CD14-positive monocyte (primary cell): Measurements from ENCODE around the gene NDUFA13. TPM values are rescaled to one million over a fixed set of nuclear protein-coding genes. Genes with fewer than 3 reads are reported as not detected.

ENCODE experiments used
- DNase-seq, 3 donors: peaks; one replicate each; pipeline ENCODE4 v3.0.0-alpha.2; 2011 to 2022
- H2AFZ ChIP-seq: 2 replicates; pipeline ENCODE4 v1.6.0; 2012; ENCODE audit warnings: mild to moderate bottlenecking, low read depth, low read length, inconsistent platforms; ENCODE audit not compliant: insufficient read depth, poor library complexity, severe bottlenecking
- H3K27ac ChIP-seq, 2 donors: 1 replicate in 1 of 2; 2 replicates in 1 of 2; pipeline ENCODE4 v1.5.1; 2012 to 2013; ENCODE audit warnings: low read length in 2 of 2, control low read depth in 1 of 2, inconsistent platforms in 1 of 2, low read depth in 1 of 2, mild to moderate bottlenecking in 1 of 2
- H3K27me3 ChIP-seq, 2 donors: one replicate each; pipeline versions ENCODE4 v1.6.0 to v1.6.1; 2011 to 2013; ENCODE audit warnings: low read length in 2 of 2; ENCODE audit not compliant: control insufficient read depth in 2 of 2, insufficient read depth in 2 of 2
- H3K36me3 ChIP-seq, 2 donors: replicated peaks in 1 of 2; 1 replicate in 1 of 2; 2 replicates in 1 of 2; pipeline versions ENCODE4 v1.5.1 to v1.6.1; 2012 to 2013; ENCODE audit warnings: low read length in 2 of 2, control low read depth in 1 of 2, inconsistent platforms in 1 of 2, mild to moderate bottlenecking in 1 of 2; ENCODE audit not compliant: insufficient read depth in 2 of 2, control insufficient read depth in 1 of 2
- H3K4me1 ChIP-seq, 2 donors: 1 replicate in 1 of 2; 2 replicates in 1 of 2; pipeline versions ENCODE4 v1.5.1 to v1.6.1; 2012 to 2013; ENCODE audit warnings: low read length in 2 of 2, control low read depth in 1 of 2, inconsistent platforms in 1 of 2, mild to moderate bottlenecking in 1 of 2, moderate library complexity in 1 of 2; ENCODE audit not compliant: insufficient read depth in 2 of 2, control insufficient read depth in 1 of 2
- H3K4me2 ChIP-seq: replicated peaks from 2 replicates; pipeline ENCODE3; 2012; ENCODE audit warnings: low read length, moderate library complexity, mild to moderate bottlenecking; ENCODE audit not compliant: poor library complexity, severe bottlenecking; ENCODE audit errors: extremely low read depth
- H3K4me3 ChIP-seq, 3 experiments: fragments of 200-600 bp in 1 of 3; sonication (generic) in 1 of 3; replicated peaks in 1 of 3; 1 replicate in 2 of 3; 2 replicates in 1 of 3; pipeline ENCODE4 v1.5.1; 2011 to 2013; ENCODE audit warnings: low read length in 3 of 3, mild to moderate bottlenecking in 3 of 3, control low read depth in 2 of 3, low read depth in 2 of 3, inconsistent platforms in 1 of 3, moderate library complexity in 1 of 3
- H3K79me2 ChIP-seq: 2 replicates; pipeline ENCODE4 v1.6.0; 2012; ENCODE audit warnings: mild to moderate bottlenecking, control low read depth, inconsistent platforms, low read length, moderate library complexity; ENCODE audit not compliant: insufficient read depth
- H3K9ac ChIP-seq: 2 replicates; pipeline ENCODE4 v1.6.0; 2017; ENCODE audit warnings: low read length, mild to moderate bottlenecking; ENCODE audit not compliant: insufficient read depth, poor library complexity, severe bottlenecking
- H3K9me3 ChIP-seq, 2 donors: replicated peaks in 1 of 2; 1 replicate in 1 of 2; 2 replicates in 1 of 2; pipeline versions ENCODE4 v1.5.1 to v1.6.1; 2012 to 2013; ENCODE audit warnings: low read length in 2 of 2, control low read depth in 1 of 2; ENCODE audit not compliant: control insufficient read depth in 1 of 2, insufficient read depth in 1 of 2
- H4K20me1 ChIP-seq: 2 replicates; pipeline ENCODE4 v1.6.0; 2012; ENCODE audit warnings: mild to moderate bottlenecking, low read length, control low read depth, moderate library complexity; ENCODE audit not compliant: insufficient read depth
- H3K27ac Mint-ChIP-seq, 7 donors: one replicate each; pipeline ENCODE4 v1.8.0; 2020; ENCODE audit warnings: mild to moderate bottlenecking in 7 of 7, mixed read lengths in 7 of 7, moderate library complexity in 6 of 7, inconsistent platforms in 2 of 7
- H3K27me3 Mint-ChIP-seq, 3 donors: one replicate each; pipeline ENCODE4 v1.8.0; 2021 to 2022; ENCODE audit warnings: low read depth in 3 of 3, mild to moderate bottlenecking in 3 of 3, mixed read lengths in 3 of 3, moderate library complexity in 3 of 3, inconsistent platforms in 1 of 3
- H3K36me3 Mint-ChIP-seq, 2 donors: one replicate each; pipeline ENCODE4 v1.8.0; 2020; ENCODE audit warnings: mixed read lengths in 2 of 2, inconsistent platforms in 1 of 2, mild to moderate bottlenecking in 1 of 2
- H3K4me1 Mint-ChIP-seq: one replicate; pipeline ENCODE4 v1.8.0; 2020; ENCODE audit warnings: mild to moderate bottlenecking, mixed read lengths
- H3K4me3 Mint-ChIP-seq, 2 donors: one replicate each; pipeline ENCODE4 v1.8.0; 2020; ENCODE audit warnings: mild to moderate bottlenecking in 2 of 2, mixed read lengths in 2 of 2, moderate library complexity in 1 of 2
- H3K9me3 Mint-ChIP-seq, 7 donors: one replicate each; pipeline ENCODE4 v1.8.0; 2020 to 2022; ENCODE audit warnings: mixed read lengths in 7 of 7, mild to moderate bottlenecking in 6 of 7, moderate library complexity in 6 of 7, inconsistent platforms in 2 of 7
- WGBS: methylation state at CpG from one replicate; pipeline ENCODE4 v1.1.5; 2013; ENCODE audit warnings: missing lambda C conversion rate; ENCODE audit not compliant: insufficient coverage; 5-methylcytosine and 5-hydroxymethylcytosine counted together
- intact Hi-C, 2 donors: fragments of 100-400 bp; cut with micrococcal nuclease; formaldehyde crosslinking; loops; one replicate each; pipeline versions ENCODE4 v1.15.0 to v1.15.1; 2023
- polyA plus RNA-seq, 3 donors: library from polyadenylated mRNA; depleted of rRNA in 1 of 3; unstranded in 2 of 3; stranded (reverse) in 1 of 3; fragments of 300-500 nt in 2 of 3; fragments of >200 nt in 1 of 3; fragmentation: Illumina TruSeq in 2 of 3; gene quantifications; 1 replicate in 2 of 3; 2 replicates in 1 of 3; pipeline ENCODE4 v1.2.3, GENCODE V29; 2012 to 2021
- TF ChIP-seq, protein P1 (sequence below): fragments of 200-600 bp; IDR thresholded peaks from one replicate; pipeline ENCODE4 v1.8.0; 2022; ENCODE audit warnings: antibody characterized with exemption, mild to moderate bottlenecking

NDUFA13 gene
- polyA plus RNA-seq, 3 donors = 86.7 to 433 (median 361) TPM

DNA sequence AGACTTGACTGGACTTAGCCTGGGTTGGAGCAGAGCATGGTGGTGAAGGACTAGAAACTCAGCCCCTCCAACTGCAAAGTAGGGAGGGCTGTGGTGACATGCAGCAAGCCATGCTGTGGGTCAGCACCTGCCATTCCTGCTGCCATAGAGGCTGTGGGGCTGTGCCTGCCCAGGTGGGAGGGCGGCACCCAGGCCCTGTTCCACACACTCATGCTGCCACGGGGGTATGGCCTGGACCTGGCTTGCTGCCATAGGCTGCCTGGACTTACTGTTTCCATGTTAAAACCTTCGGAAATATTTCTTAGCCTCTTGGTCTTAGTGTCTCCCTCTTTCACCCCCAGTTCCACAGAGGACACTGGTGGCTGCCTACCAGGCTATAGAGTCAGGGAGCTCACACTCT is 51.4 kb downstream of the NDUFA13 start:
- Histone ChIP-seq H3K27me3 (no peaks in the 10 kb centered on the region), H3K4me2 (no peak overlapping the region), H2AFZ (no peak overlapping the region), H4K20me1 (no peaks in the 10 kb centered on the region), H3K79me2 (no peaks in the 10 kb centered on the region), H3K27ac (no peak overlapping the region), H3K9ac (no peak overlapping the region), H3K36me3 (no peaks in the 10 kb centered on the region), H3K9me3 (no peaks in the 10 kb centered on the region), H3K4me1 (no peaks in the 10 kb centered on the region), H3K4me3 (no peak overlapping the region)
- Mint-ChIP-seq H3K9me3 (peaks cover 0 to 3% (median 0%) of the 10 kb centered on the region in 7 donors), H3K4me3 (no peak overlapping the region), H3K27ac (no peak overlapping the region), H3K36me3 (no peaks in the 10 kb centered on the region), H3K4me1 (no peaks in the 10 kb centered on the region), H3K27me3 (peaks cover 0 to 6% (median 0%) of the 10 kb centered on the region in 3 donors)
- intact Hi-C loops = no loop called here
- TF ChIP-seq, protein P1, sequence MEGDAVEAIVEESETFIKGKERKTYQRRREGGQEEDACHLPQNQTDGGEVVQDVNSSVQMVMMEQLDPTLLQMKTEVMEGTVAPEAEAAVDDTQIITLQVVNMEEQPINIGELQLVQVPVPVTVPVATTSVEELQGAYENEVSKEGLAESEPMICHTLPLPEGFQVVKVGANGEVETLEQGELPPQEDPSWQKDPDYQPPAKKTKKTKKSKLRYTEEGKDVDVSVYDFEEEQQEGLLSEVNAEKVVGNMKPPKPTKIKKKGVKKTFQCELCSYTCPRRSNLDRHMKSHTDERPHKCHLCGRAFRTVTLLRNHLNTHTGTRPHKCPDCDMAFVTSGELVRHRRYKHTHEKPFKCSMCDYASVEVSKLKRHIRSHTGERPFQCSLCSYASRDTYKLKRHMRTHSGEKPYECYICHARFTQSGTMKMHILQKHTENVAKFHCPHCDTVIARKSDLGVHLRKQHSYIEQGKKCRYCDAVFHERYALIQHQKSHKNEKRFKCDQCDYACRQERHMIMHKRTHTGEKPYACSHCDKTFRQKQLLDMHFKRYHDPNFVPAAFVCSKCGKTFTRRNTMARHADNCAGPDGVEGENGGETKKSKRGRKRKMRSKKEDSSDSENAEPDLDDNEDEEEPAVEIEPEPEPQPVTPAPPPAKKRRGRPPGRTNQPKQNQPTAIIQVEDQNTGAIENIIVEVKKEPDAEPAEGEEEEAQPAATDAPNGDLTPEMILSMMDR = no peak
- WGBS = 96% methylated on average over 3 of the region's 3 CpGs
- no peak for DNase-seq

GRCh38 chr19:19568802-19569756 is 53.1 kb downstream of the NDUFA13 start:
- Mint-ChIP-seq H3K9me3 (peaks cover 0 to 3% (median 0%) of the 10 kb centered on the region in 7 donors), H3K36me3 (no peaks in the 10 kb centered on the region), H3K27ac (no peak overlapping the region), H3K27me3 (peaks cover 0 to 5% (median 2%) of the 10 kb centered on the region in 3 donors), H3K4me3 (no peak overlapping the region), H3K4me1 (no peaks in the 10 kb centered on the region)
- H3K9ac ChIP-seq = no peak overlapping the region
- intact Hi-C loops = no loop called here
- no peaks in the 10 kb centered on the region for H3K36me3 ChIP-seq
- H3K4me1 ChIP-seq = no peaks in the 10 kb centered on the region
- H3K79me2 ChIP-seq = no peaks in the 10 kb centered on the region
- H4K20me1 ChIP-seq = no peaks in the 10 kb centered on the region
- no peak overlapping the region for H2AFZ ChIP-seq
- H3K4me2 ChIP-seq = no peak overlapping the region
- WGBS = 98% methylated on average over 7 of the region's 25 CpGs
- no peaks in the 10 kb centered on the region for H3K27me3 ChIP-seq
- H3K9me3 ChIP-seq = no peaks in the 10 kb centered on the region
- no peak overlapping the region for H3K27ac ChIP-seq
- TF ChIP-seq, protein P1 = no peak
- no peak overlapping the region for H3K4me3 ChIP-seq
- no peak for DNase-seq
